ENCODE results near the gene SPSB2.

Gene SPSB2

GRCh38 chr12:6849976-6850560 lies 23.0 kb downstream of the SPSB2 start:
- DNase-seq = no peak

DNA sequence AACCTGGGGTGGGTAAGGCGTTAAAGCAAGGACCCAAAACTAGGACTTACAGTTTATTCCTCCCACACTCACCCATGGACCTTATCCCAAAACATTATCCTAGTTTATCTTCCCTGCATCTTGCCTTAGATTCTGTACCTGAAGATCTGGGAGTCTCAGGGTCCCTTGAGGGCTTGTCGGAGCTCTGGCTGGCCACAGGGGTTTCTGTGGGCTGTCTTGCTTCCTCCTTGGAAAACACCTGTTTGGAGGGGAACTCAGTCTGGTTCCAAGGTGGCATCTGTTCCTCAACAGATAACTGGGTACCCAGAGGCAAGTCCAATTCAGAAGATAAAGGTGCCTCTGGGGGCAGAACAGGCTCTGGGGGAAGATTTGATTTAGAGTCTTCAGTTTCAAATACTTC lies 23.7 kb downstream of the SPSB2 start:
- no peak for DNase-seq

GRCh38 chr12:6847676-6848075 lies 25.4 kb downstream of the SPSB2 start:
- DNase-seq = no peak

DNA sequence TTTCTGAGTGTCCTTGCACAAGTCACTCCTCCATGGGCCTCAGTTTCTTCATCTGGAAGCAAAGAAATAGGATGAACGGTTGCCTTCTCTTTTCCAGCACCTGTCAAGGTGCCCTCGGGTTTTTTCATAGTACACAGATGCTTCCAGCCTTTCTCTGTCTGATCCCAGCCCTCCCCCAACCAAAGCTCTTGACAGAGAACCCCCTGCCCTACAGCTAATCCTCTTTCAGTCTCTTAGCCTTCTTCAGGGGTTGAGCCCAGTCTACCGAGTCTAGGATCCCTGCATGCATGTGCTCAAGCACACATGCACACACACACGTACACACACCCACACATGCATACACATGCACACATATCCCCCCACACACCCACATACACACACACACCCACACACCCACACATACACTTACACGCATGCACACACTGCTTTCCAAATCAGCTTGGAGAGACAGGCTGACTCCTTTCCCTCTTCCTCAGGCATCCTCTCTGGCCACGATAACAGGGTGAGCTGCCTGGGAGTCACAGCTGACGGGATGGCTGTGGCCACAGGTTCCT lies 26.7 kb downstream of the SPSB2 start:
- DNase-seq = no peak

DNA sequence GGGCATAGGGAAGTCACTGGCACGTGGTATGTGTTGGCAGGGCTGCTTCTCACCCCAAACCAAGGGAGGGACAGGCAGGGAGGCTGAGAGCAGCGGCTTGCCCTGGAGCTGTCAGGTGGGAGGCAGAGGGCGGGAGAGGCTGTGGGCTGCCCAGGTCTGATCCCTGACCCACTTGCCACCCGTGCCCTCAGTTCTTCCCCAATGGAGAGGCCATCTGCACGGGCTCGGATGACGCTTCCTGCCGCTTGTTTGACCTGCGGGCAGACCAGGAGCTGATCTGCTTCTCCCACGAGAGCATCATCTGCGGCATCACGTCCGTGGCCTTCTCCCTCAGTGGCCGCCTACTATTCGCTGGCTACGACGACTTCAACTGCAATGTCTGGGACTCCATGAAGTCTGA lies 27.7 kb downstream of the SPSB2 start:
- DNase-seq = no peak

DNA sequence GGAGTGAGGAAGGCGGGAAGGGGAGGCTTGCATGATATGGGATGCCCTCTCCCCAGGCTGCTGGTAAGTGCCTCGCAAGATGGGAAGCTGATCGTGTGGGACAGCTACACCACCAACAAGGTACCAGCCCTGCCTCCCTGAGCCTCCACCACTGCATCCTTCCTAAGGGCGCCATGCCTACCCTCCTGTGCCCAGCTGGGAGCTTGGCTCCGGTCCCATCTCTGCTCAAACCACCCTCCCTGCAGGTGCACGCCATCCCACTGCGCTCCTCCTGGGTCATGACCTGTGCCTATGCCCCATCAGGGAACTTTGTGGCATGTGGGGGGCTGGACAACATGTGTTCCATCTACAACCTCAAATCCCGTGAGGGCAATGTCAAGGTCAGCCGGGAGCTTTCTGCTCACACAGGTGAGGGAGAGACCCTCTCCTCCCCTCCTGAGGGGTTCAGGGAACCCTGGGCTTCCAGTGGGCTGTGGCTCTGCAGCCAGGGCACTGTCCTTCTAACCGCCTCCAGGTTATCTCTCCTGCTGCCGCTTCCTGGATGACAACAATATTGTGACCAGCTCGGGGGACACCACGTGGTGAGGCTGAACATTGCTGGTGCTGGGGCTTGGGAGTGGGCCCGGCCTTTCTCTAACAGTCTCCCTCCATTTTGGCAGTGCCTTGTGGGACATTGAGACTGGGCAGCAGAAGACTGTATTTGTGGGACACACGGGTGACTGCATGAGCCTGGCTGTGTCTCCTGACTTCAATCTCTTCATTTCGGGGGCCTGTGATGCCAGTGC lies 29.8 kb downstream of the SPSB2 start:
- no peak for DNase-seq

DNA sequence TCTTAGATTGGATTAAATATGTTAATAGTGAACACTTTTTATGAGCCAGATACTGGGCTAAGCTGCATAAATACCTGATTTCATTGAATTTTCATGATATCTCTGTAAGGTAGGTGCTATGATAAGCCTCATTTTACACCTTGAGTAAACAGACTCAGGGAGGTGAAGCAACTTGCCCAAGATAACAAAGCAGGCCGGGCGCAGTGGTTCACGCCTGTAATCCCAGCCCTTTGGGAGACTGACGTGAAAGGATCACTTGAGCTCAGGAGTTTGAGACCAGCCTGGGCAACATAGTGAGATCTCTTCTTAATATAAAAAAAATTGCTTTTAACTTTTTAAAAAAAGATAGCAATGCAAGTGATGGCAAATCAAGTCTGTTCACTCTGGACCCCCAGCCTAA lies 31.0 kb downstream of the SPSB2 start:
- DNase-seq = no peak

- no peak for DNase-seq
Observed at GRCh38 chr12:6840761-6841515, 32.2 kb downstream of the SPSB2 start, which contains the start of gene GNB3. GNB3 (plus strand) TSS chr12:6840925; CDS start chr12:6841288, 363 bp downstream.

DNA sequence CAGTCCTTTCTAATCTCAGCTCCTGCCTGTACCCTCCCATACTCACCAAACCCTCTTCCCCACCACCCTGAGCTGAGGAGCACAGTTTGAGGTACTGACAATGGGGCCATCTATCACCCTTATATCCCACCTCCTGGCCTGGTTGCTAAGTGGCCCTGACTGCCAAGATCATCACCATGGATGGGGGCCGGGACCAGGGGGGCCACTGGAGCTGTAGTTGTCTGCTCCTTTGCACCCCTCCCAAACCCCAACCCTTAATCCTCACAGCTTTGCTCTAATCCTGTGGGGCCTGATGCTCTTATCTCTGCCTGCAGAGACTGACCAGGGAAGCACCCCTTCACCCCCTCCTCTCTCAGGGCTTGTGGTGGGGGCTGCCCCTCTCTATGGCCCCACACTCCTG lies 32.8 kb downstream of the SPSB2 start:
- no peak for DNase-seq

- DNase-seq = peak; percentile 51
Observed at GRCh38 chr12:6839482-6840201, 33.5 kb downstream of the SPSB2 start.

GRCh38 chr12:6838854-6839253 lies 34.2 kb downstream of the SPSB2 start:
- no peak for DNase-seq

DNA sequence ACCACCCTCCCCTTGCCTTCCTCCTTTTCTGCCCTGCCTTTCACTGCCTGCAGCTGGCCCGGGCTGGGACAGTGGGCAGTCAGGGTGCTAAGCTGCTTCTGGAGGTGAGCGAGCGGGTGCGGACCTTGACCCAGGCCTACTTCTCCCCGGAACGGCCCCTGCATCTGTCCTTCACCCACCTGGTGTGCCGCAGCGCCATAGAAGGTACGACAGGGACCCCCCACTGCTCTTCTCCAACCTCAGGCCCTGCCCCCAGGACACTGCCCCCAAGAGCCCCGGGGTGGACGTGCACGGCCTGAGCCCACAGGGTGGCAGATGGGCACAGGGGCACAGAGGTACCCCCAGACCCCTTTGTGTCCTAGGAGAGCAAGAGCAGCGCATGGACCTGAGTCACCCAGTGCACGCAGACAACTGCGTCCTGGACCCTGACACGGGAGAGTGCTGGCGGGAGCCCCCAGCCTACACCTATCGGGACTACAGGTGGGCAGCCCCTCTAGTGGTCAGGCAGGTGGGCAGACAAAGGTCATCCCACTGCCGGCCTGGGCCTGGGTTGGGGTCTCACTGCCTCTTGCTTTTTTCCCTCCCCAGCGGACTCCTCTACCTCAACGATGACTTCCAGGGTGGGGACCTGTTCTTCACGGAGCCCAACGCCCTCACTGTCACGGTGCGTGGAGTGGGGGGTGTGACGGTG lies 35.6 kb downstream of the SPSB2 start:
- no peak for DNase-seq

- no peak for DNase-seq
Observed at GRCh38 chr12:6836851-6837250, 36.3 kb downstream of the SPSB2 start.

GRCh38 chr12:6834873-6835272 lies 38.2 kb downstream of the SPSB2 start:
- DNase-seq = no peak

- no peak for DNase-seq
Observed at GRCh38 chr12:6834254-6834653, 38.8 kb downstream of the SPSB2 start.

- no peak for DNase-seq
Observed at GRCh38 chr12:6833189-6833890, 39.8 kb downstream of the SPSB2 start.

DNA sequence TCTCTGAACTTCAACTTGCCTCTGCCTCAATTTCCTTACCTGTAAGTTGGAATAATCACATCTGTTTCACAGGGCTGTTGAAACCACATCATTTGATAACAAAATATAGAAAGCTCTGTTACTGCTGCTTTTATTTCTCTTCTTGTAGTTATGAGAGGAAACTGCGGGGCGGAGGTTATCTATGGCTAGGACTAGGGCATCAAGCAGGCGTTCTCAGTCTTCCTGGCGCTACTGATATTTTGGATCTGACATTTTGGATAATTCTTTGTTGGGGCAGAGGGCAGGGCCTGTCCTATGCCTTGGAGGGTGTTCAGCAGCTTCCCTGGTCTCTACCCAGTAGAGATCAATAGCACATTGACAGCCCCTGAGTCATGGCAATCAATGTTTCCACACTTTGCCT lies 41.0 kb downstream of the SPSB2 start:
- DNase-seq = no peak

DNA sequence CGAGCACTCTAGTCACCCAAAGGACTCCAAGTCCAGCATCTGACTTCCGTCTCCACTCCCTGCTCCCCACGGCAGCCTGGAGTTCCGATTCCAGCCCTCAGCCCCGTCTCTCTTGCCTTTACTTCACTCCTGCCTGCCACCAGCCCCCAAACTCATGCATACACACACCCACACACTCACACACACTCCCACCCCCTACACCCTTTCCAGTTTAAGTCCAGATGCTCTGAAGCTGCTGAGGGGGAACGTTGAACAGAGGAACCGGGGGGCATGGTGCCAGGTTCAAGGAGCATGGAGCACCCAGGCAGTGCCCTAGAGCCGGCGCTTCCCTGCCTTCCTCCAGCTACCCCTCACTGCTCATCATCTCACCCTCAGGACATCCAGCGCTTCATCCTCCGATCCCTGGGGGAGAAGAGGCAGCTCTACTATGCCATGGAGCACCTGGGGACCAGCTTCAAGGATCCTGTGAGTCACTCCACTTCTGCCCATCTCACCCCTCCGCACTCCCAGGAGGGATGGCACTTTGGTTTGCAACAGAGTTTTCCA lies 41.6 kb downstream of the SPSB2 start:
- no peak for DNase-seq

- no peak for DNase-seq
Observed at GRCh38 chr12:6830999-6831398, 42.1 kb downstream of the SPSB2 start.

GRCh38 chr12:6830286-6830890 lies 42.7 kb downstream of the SPSB2 start:
- no peak for DNase-seq
